Panc1 (cell line): ENCODE data around the gene LRRC26. TPM values are rescaled to one million over a fixed set of nuclear protein-coding genes. Genes with fewer than 3 reads are reported as not detected.

ENCODE experiments used
- ATAC-seq: fragments of 200-7000 bp; cut with Tn5 transposase; 2 replicates; pipeline ENCODE4 v1.9.1; 2020; ENCODE audit warnings: mild to moderate bottlenecking, moderate library complexity
- BruUV-seq: library from RNA; stranded (reverse); fragments of 400-500 nt; replicated peaks from 2 replicates; lab custom pipeline; 2021; lab: Mats Ljungman, UMichigan
- CTCF ChIA-PET: fragments of 300-600 bp; sonication (Branson Sonifier 250); formaldehyde crosslinking; loops from one replicate; lab custom pipeline; 2022; ENCODE audit warnings: antibody characterized with exemption; lab: Charles Lee
- POLR2A ChIA-PET: fragments of 300-600 bp; sonication (Branson Sonifier 250); formaldehyde crosslinking; loops from one replicate; lab custom pipeline; 2022; ENCODE audit warnings: antibody characterized with exemption; lab: Charles Lee
- DNase-seq: peaks from one replicate; pipeline ENCODE4 v3.0.0-alpha.2; 2010; ENCODE audit warnings: low read depth, low spot score
- H3K27ac ChIP-seq: 2 replicates; pipeline ENCODE4 v1.5.1; 2011; ENCODE audit warnings: mild to moderate bottlenecking, low read length, inconsistent platforms
- H3K27me3 ChIP-seq: fragments of 200-500 bp; sonication (Bioruptor generic); 2 replicates; pipeline ENCODE4 v1.6.0; 2014; ENCODE audit warnings: low read length, inconsistent platforms; ENCODE audit not compliant: control insufficient read depth, insufficient read depth
- H3K36me3 ChIP-seq: fragments of 200-500 bp; sonication (Bioruptor generic); 2 replicates; pipeline ENCODE4 v1.5.1; 2014; ENCODE audit warnings: inconsistent platforms, mild to moderate bottlenecking, low read length, moderate library complexity; ENCODE audit not compliant: control insufficient read depth, insufficient read depth
- H3K4me1 ChIP-seq: 2 replicates; pipeline ENCODE4 v1.5.1; 2011; ENCODE audit warnings: inconsistent platforms, mild to moderate bottlenecking, low read length, moderate library complexity; ENCODE audit not compliant: control insufficient read depth, insufficient read depth
- H3K4me3 ChIP-seq, 2 experiments: 2 replicates each; pipeline ENCODE4 v1.5.1; 2011 to 2012; ENCODE audit warnings: low read depth in 2 of 2, low read length in 2 of 2, mild to moderate bottlenecking in 2 of 2, inconsistent platforms in 1 of 2, moderate library complexity in 1 of 2
- H3K9me3 ChIP-seq: fragments of 200-500 bp; sonication (Bioruptor generic); 2 replicates; pipeline ENCODE4 v1.5.1; 2014; ENCODE audit warnings: low read depth, mild to moderate bottlenecking, inconsistent platforms, low read length, moderate library complexity; ENCODE audit not compliant: control insufficient read depth, insufficient read depth
- CTCF ChIP-seq: fragments of 450-650 bp; IDR thresholded peaks from 2 replicates; pipeline ENCODE4 v1.5.1; 2017; ENCODE audit warnings: mild to moderate bottlenecking
- POLR2AphosphoS5 ChIP-seq: IDR thresholded peaks from 2 replicates; pipeline ENCODE4 v1.6.1; 2012; ENCODE audit warnings: mild to moderate bottlenecking, low read depth, low read length, moderate library complexity
- REST ChIP-seq, 2 experiments: IDR thresholded peaks; 2 replicates each; pipeline ENCODE4 v1.6.1; 2011 to 2012; ENCODE audit warnings: low read depth in 2 of 2, control low read depth in 1 of 2, low read length in 1 of 2, mild to moderate bottlenecking in 1 of 2, moderate library complexity in 1 of 2; ENCODE audit not compliant: insufficient read depth in 1 of 2
- SIN3A ChIP-seq: IDR thresholded peaks from 2 replicates; pipeline ENCODE4 v1.6.1; 2012; ENCODE audit warnings: low read depth, mild to moderate bottlenecking, low read length, moderate library complexity, borderline replicate concordance; ENCODE audit not compliant: insufficient read depth
- TCF7L2 ChIP-seq: IDR thresholded peaks from 2 replicates; pipeline ENCODE4 v1.6.1; 2011; ENCODE audit warnings: mild to moderate bottlenecking, low read depth, low read length, inconsistent platforms
- in situ Hi-C: cut with HindIII; loops from 2 replicates; pipeline ENCODE4 v1.10.0; 2016; ENCODE audit warnings: low sequenced_read_pairs, low pct_unique_long_range_greater_than_20kb
- intact Hi-C: fragments of 100-400 bp; cut with micrococcal nuclease; formaldehyde crosslinking; loops from one replicate; pipeline ENCODE4 v1.10.0; 2022; ENCODE audit not compliant: unreplicated experiment
- total RNA-seq: library from RNA; stranded (reverse); gene quantifications from one replicate; pipeline ENCODE4 v1.2.1, GENCODE V29; 2021; ENCODE audit not compliant: unreplicated experiment

LRRC26 gene
- total RNA-seq, 1 experiment from 2014 or later, result 0.69 TPM

- H3K27me3 ChIP-seq, result no peaks in the 10 kb centered on the region
- intact Hi-C loops, result no loop called here
- in situ Hi-C loops, result no loop called here
- DNase-seq (no peak), ATAC-seq (no peak)
- no peaks in the 10 kb centered on the region for H3K4me1 ChIP-seq
- ChIA-PET CTCF (no interaction called here), POLR2A (no interaction called here)
- H3K9me3 ChIP-seq, result no peaks in the 10 kb centered on the region
- no peak overlapping the region for H3K4me3 ChIP-seq
- TF ChIP-seq TCF7L2 (no peak), SIN3A (no peak), CTCF (no peak), REST (IDR thresholded peaks at IDR 0.05; ENCODE audit: insufficient read depth in 1 of 2, low read depth in 2 of 2, low read length in 1 of 2) (no peak)
- BruUV-seq, result no TSS peak
- no peak overlapping the region for H3K27ac ChIP-seq
- H3K36me3 ChIP-seq, result no peaks in the 10 kb centered on the region
These were observed 9.2 kb upstream of the LRRC26 start for GRCh38 chr9:137178939-137179630.

GRCh38 chr9:137178201-137178938 lies 8.5 kb upstream of the LRRC26 start:
- H3K9me3 ChIP-seq, result no peaks in the 10 kb centered on the region
- H3K27ac ChIP-seq, result no peak overlapping the region
- no peaks in the 10 kb centered on the region for H3K36me3 ChIP-seq
- POLR2A ChIA-PET, result no interaction called here
- H3K27me3 ChIP-seq, result no peaks in the 10 kb centered on the region
- DNase-seq (no peak), ATAC-seq (no peak; the same call in 1 of the 2 replicates)
- no TSS peak for BruUV-seq
- H3K4me1 ChIP-seq, result no peaks in the 10 kb centered on the region
- TF ChIP-seq REST (IDR thresholded peaks at IDR 0.05; ENCODE audit: insufficient read depth in 1 of 2, low read depth in 2 of 2, low read length in 1 of 2) (no peak), SIN3A (no peak), POLR2AphosphoS5 (no peak), TCF7L2 (no peak), CTCF (no peak)
- intact Hi-C loops (no loop called here), in situ Hi-C loops (no loop called here)
- no peak overlapping the region for H3K4me3 ChIP-seq
- CTCF ChIA-PET, result no interaction called here
